Thymus (tissue), 11 donors: ENCODE results near the gene FAM180A. TPM values are rescaled to one million over a fixed set of nuclear protein-coding genes. Genes with fewer than 3 reads are reported as not detected.

Source experiments
- DNase-seq, 9 donors: peaks; one replicate each; pipeline ENCODE4 v3.0.0-alpha.2; 2013; ENCODE audit warnings: low spot score in 9 of 9, low read depth in 6 of 9, missing footprints in 1 of 9
- H3K27ac ChIP-seq, 2 donors: one replicate each; pipeline ENCODE4 v1.5.1; 2013; ENCODE audit warnings: control low read depth in 1 of 2, low read depth in 1 of 2, low read length in 1 of 2, mild to moderate bottlenecking in 1 of 2, moderate library complexity in 1 of 2
- H3K27me3 ChIP-seq, 2 donors: one replicate each; pipeline ENCODE4 v1.5.1; 2013; ENCODE audit warnings: low read length in 1 of 2; ENCODE audit not compliant: control insufficient read depth in 2 of 2, insufficient read depth in 1 of 2
- H3K36me3 ChIP-seq, 2 donors: one replicate each; pipeline ENCODE4 v1.5.1; 2013; ENCODE audit warnings: low read length in 1 of 2, mild to moderate bottlenecking in 1 of 2, moderate library complexity in 1 of 2; ENCODE audit not compliant: control insufficient read depth in 2 of 2, insufficient read depth in 2 of 2
- H3K4me1 ChIP-seq, 2 donors: one replicate each; pipeline ENCODE4 v1.5.1; 2013; ENCODE audit warnings: low read length in 2 of 2; ENCODE audit not compliant: control insufficient read depth in 2 of 2, insufficient read depth in 2 of 2
- H3K4me3 ChIP-seq, 2 donors: one replicate each; pipeline ENCODE4 v1.5.1; 2013; ENCODE audit warnings: low read length in 2 of 2, control low read depth in 1 of 2, mild to moderate bottlenecking in 1 of 2
- H3K9me3 ChIP-seq, 2 donors: one replicate each; pipeline ENCODE4 v1.5.1; 2013; ENCODE audit warnings: low read length in 1 of 2, mild to moderate bottlenecking in 1 of 2; ENCODE audit not compliant: control insufficient read depth in 2 of 2, insufficient read depth in 1 of 2
- WGBS: extraction: QIAGEN DNeasy Blood & Tissue Kit; methylation state at CpG from one replicate; pipeline ENCODE4 v1.1.7; 2013; 5-methylcytosine and 5-hydroxymethylcytosine counted together
- polyA plus RNA-seq: library from polyadenylated mRNA; stranded (reverse); fragments of 200-250 nt; gene quantifications from one replicate; pipeline ENCODE4 v1.2.3, GENCODE V29; 2013
- total RNA-seq: library from RNA; stranded (reverse); fragments of 120-200 nt; gene quantifications from one replicate; pipeline ENCODE4 v1.2.4, GENCODE V29; 2013
- donor health status: healthy.

The FAM180A gene
- total and polyA plus RNA-seq, 2 donors: 0.05 to 0.11 TPM

DNA sequence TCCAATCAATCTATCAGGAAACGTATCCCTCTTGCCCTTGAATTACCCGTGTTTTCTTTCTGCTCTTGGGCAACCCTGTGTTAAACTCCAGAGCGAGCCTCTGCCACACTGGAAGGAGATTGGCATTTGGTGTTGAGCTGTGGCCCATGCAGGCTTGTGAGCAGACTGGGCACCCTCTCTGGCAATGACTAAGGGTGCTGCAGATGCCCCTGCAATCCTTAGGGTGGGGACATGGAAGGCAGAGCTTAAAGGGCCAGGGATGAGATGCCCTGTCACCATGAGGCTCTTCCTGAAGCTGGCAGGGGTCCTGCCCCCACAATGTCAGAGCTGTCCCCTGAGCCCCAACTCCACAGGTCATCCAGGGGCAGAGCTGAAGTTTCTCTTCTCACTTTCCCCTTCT lies 19.5 kb upstream of the FAM180A start:
- WGBS: 88% methylated on average over 3 of the region's 3 CpGs
- Histone ChIP-seq H3K4me1 (peaks cover 0 to 7% of the 10 kb centered on the region in 2 donors), H3K4me3 (no peak overlapping the region), H3K36me3 (no peaks in the 10 kb centered on the region), H3K9me3 (no peaks in the 10 kb centered on the region), H3K27me3 (peaks cover 0 to 14% of the 10 kb centered on the region in 2 donors), H3K27ac (no peak overlapping the region)
- no peak for DNase-seq

DNA sequence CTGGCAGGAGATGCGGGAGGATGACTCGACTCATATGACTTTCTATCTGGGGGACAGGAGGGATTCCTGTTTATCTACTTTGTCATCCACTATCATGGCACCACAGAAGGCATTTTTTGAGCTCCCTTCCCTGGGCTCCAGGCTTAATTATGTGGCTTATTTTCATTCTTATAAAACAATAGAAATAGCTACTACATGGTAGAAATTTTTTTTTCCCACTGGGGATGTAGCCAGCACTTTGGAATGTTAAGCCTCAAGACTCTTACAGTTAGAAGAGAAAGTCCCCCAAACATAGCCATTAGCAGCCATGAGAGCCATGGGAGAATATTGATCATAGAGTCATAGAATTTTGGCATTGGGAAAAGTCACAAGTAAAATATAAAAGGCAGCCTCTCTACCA lies 14.6 kb upstream of the FAM180A start:
- no peak overlapping the region for H3K4me3 ChIP-seq
- H3K27me3 ChIP-seq: peaks cover 0 to 12% of the 10 kb centered on the region in 2 donors
- WGBS: 94% methylated on average over 2 of the region's 2 CpGs
- DNase-seq: no peak
- no peaks in the 10 kb centered on the region for H3K9me3 ChIP-seq
- no peaks in the 10 kb centered on the region for H3K36me3 ChIP-seq
- peaks cover 0 to 4% of the 10 kb centered on the region in 2 donors for H3K4me1 ChIP-seq
- H3K27ac ChIP-seq: no peak overlapping the region

DNA sequence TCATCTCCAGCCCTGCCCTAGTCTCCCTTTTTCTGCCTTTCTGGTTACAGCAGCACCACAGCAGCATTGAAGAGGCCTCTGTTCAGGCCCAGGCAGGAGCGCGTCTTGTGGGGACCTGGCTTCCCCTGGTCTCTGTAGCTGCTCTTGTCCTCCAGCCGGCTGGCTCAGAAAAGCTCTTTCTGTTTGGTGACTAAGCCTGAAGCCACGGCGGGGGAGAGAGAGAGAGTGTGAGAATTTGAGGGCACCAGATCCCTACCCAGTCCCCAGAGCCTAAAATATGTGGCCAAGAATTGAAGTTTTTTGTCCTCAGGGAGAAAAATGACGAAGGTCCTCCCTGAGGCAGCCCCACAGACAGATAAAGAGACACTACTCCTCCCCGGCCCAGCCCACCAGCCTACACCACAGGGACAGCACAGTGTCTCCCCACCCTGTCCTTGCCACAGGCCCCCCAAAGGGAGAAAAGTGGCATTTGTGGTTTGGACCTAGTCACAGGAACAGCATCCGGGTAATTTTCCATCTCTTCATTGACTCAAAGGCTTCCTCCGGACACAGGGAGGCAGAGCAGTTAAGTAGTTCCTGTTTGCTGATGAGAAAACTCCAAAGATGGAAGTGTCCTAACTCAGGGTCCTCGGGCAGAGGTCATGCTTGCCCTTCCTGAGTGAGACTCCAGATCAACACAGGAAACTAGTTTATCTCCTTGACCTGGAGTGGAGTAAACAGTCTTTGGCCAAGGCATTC lies 13.3 kb upstream of the FAM180A start:
- Histone ChIP-seq H3K4me3 (no peak overlapping the region), H3K36me3 (no peaks in the 10 kb centered on the region), H3K4me1 (peaks cover 0 to 4% of the 10 kb centered on the region in 2 donors), H3K27ac (no peak overlapping the region), H3K9me3 (no peaks in the 10 kb centered on the region), H3K27me3 (peaks cover 0 to 12% of the 10 kb centered on the region in 2 donors)
- no peak for DNase-seq
- 67% methylated on average over 10 of the region's 10 CpGs for WGBS

DNA sequence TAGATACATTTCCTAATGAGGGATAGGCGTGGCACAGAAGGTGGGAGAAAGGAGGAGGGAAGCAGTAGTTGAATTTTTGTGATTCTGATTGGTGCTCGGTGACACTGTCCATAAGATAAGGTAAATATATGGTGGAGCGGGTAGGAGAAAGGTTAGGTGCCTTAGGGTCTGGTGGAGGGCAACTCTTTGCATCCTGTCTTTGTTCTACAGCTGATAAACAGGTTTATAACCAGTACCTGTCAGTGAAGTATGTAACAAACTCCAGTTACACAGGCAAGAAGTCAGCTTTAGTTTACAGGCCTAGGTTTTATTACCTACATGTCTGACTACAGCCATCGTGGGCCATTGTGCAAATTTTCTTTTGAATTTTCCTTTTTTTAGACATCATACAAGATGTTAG lies 10.9 kb upstream of the FAM180A start:
- 84% methylated on average over 4 of the region's 4 CpGs for WGBS
- H3K4me3 ChIP-seq: no peak overlapping the region
- H3K4me1 ChIP-seq: peaks cover 0 to 4% of the 10 kb centered on the region in 2 donors
- H3K27me3 ChIP-seq: peaks cover 0 to 4% of the 10 kb centered on the region in 2 donors
- DNase-seq: no peak
- H3K9me3 ChIP-seq: no peaks in the 10 kb centered on the region
- no peak overlapping the region for H3K27ac ChIP-seq
- no peaks in the 10 kb centered on the region for H3K36me3 ChIP-seq

DNA sequence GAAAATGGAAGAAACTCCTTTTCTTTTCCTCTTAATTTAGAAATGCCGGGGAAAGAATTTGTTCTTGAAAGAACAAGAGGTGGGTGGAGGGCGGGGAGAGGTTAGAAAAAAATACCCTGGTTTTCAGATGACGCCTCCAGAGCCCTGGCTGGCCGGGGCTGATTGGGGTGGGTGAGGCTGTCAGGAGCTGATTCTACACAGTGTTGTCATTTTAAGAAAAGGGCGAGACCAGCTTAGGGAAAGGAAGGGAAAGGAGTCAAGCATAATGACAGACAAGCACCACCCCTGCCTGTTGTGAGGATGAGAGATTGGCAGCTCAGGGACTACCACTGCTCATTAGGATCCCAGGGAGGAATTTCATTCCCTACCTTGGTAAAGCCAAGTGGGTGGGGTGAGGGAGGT lies 9.9 kb upstream of the FAM180A start:
- H3K27ac ChIP-seq: no peak overlapping the region
- H3K36me3 ChIP-seq: no peaks in the 10 kb centered on the region
- no peaks in the 10 kb centered on the region for H3K9me3 ChIP-seq
- H3K27me3 ChIP-seq: peaks cover 0 to 4% of the 10 kb centered on the region in 2 donors
- WGBS: 81% methylated on average over 5 of the region's 5 CpGs
- H3K4me1 ChIP-seq: peaks cover 0 to 4% of the 10 kb centered on the region in 2 donors
- DNase-seq: no peak
- no peak overlapping the region for H3K4me3 ChIP-seq

DNA sequence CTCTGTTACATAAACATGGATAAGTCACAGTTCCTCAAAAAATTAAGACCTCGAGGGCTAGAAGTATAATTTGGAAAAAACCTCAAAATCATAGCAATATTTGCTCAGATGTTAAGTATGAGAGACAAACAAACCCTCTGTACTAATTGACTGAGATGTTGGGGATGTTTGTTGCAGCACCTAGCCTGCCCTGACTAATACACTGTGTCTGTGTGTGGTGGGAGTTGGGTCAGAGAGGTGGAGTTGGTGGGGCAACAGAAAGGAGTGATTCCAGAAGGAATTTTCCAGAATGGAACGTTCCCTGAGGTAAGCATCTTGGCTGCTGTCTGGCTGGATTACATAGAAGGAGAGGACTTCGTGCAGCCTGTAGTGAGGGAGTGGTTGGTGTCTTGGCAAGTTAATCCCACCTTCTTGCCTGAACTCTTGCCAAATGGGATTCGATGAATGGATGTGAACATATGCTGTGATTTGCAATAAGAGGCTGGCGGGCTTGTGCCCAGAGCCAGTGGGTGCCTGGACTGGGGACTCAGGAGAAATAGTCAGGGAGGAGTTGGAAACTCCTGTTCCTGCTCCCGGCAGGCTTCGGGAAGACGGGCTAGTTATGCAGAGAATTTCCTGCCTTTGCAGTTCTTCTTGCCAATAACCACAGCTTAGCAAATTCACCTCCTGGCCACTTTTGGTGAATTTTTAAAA lies 9.3 kb upstream of the FAM180A start:
- peaks cover 0 to 4% of the 10 kb centered on the region in 2 donors for H3K4me1 ChIP-seq
- H3K4me3 ChIP-seq: no peak overlapping the region
- H3K9me3 ChIP-seq: peaks cover 0 to 3% of the 10 kb centered on the region in 2 donors
- H3K27ac ChIP-seq: no peak overlapping the region
- H3K27me3 ChIP-seq: peaks cover 0 to 4% of the 10 kb centered on the region in 2 donors
- no peaks in the 10 kb centered on the region for H3K36me3 ChIP-seq
- 76% methylated on average over 8 of the region's 8 CpGs for WGBS
- no peak for DNase-seq

DNA sequence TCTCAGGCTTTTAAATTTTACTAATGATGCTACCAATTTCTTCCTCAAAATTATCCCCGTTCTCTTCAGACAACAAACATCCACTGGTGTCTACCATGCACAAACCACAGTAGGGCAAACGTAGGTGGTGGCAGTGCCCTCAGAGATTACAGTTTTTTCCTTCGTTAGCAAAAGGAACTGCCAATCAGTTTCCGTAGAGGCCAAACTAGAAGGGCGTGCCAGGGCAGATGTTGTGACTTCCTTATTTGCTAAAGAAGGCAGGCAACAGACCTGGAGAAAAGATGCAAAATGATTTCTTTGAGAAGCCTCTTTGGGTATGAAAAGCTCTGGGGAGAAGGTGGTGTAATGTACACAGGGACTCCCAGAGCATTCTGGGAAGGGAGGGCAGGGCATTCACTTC lies 7.6 kb upstream of the FAM180A start:
- DNase-seq: no peak
- Histone ChIP-seq H3K4me3 (no peak overlapping the region), H3K27ac (no peak overlapping the region), H3K36me3 (no peaks in the 10 kb centered on the region), H3K4me1 (no peaks in the 10 kb centered on the region), H3K9me3 (peaks cover 0 to 3% of the 10 kb centered on the region in 2 donors), H3K27me3 (peaks cover 0 to 4% of the 10 kb centered on the region in 2 donors)
- 21% methylated on average over 5 of the region's 5 CpGs for WGBS

DNA sequence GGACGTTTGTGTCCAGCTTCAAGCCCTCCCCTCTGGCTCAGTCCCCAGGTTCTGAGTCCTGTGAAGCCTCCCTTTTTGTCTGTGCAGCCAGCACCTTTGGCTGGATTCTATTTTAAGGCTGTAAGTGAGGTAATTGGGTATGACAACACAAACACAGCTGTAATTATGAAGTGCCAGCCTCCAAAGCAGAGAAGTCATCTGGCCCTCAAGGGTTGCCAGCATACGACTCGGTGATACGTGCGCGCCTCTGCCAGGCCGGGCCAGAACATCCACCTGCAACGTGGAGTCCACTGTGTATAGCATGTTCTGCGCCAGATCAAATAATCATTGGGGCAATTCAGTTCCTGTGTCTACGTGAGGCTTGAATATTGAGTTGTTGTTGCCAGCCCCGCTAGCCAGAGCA lies 6.7 kb upstream of the FAM180A start:
- H3K9me3 ChIP-seq: peaks cover 0 to 3% of the 10 kb centered on the region in 2 donors
- H3K27me3 ChIP-seq: peaks cover 0 to 4% of the 10 kb centered on the region in 2 donors
- WGBS: 96% methylated on average over 11 of the region's 11 CpGs
- no peak for DNase-seq
- no peaks in the 10 kb centered on the region for H3K4me1 ChIP-seq
- H3K4me3 ChIP-seq: no peak overlapping the region
- no peaks in the 10 kb centered on the region for H3K36me3 ChIP-seq
- H3K27ac ChIP-seq: no peak overlapping the region

DNA sequence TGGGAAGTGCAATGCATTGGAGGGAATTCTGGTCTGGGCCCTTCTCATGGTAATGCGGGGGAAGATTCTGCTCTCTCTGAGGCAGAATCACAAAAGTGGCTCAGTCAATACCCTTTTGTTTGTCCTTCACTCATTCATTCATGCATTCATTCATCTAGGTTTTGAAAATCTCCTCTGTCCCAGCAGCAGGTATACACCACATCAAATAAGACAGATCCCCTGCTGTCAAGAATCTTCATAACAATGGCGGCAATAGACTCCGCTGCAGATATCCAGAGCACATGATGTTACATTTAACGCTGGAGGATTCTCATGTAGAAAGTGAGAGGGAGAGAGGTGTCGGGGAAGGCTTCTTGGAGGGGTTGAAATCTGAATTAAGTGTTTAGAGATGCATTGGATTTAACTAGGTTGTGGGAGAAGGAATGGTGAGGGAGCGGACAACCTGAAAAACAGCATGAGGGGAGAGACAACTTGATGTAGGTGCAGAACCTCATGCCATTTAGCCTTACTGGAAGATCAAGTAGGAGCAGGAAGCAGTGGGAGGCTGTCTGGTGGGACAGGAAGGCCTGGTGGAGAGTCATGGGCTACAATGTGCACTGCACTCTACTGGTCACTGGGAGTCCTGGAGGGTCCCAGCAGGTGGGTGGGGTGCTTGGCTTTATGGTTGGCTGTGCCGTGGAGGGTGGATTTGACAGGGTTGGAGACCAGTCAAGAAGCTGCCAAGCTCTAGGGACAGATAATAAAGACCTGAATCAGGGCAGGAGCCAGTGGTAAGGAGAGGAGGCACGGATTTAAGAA lies 5.2 kb upstream of the FAM180A start:
- WGBS: 94% methylated on average over 8 of the region's 8 CpGs

More for the DNA sequence above, 5.2 kb upstream of the FAM180A start:
- Histone ChIP-seq H3K36me3 (no peaks in the 10 kb centered on the region), H3K27ac (no peak overlapping the region), H3K4me1 (no peaks in the 10 kb centered on the region), H3K4me3 (no peak overlapping the region), H3K27me3 (peaks cover 0 to 4% of the 10 kb centered on the region in 2 donors), H3K9me3 (peaks cover 0 to 3% of the 10 kb centered on the region in 2 donors)
- no peak for DNase-seq
